GM12873 (cell line): Measurements from ENCODE around the gene DTX4.

Experiments used
- TF ChIP-seq, protein P1 (sequence below): IDR thresholded peaks from 2 replicates; pipeline ENCODE4 v1.5.1; 2012; ENCODE audit warnings: low read depth, mild to moderate bottlenecking, moderate library complexity, low read length, control low read depth; ENCODE audit not compliant: insufficient read depth; ENCODE audit errors: missing control alignments

Gene DTX4

GRCh38 chr11:59214141-59214893 is 42.4 kb downstream of the DTX4 start:
- TF ChIP-seq, protein P1, sequence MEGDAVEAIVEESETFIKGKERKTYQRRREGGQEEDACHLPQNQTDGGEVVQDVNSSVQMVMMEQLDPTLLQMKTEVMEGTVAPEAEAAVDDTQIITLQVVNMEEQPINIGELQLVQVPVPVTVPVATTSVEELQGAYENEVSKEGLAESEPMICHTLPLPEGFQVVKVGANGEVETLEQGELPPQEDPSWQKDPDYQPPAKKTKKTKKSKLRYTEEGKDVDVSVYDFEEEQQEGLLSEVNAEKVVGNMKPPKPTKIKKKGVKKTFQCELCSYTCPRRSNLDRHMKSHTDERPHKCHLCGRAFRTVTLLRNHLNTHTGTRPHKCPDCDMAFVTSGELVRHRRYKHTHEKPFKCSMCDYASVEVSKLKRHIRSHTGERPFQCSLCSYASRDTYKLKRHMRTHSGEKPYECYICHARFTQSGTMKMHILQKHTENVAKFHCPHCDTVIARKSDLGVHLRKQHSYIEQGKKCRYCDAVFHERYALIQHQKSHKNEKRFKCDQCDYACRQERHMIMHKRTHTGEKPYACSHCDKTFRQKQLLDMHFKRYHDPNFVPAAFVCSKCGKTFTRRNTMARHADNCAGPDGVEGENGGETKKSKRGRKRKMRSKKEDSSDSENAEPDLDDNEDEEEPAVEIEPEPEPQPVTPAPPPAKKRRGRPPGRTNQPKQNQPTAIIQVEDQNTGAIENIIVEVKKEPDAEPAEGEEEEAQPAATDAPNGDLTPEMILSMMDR = no peak

- TF ChIP-seq, protein P1 = no peak
Measured at GRCh38 chr11:59216641-59217564, 45.0 kb downstream of the DTX4 start.

DNA sequence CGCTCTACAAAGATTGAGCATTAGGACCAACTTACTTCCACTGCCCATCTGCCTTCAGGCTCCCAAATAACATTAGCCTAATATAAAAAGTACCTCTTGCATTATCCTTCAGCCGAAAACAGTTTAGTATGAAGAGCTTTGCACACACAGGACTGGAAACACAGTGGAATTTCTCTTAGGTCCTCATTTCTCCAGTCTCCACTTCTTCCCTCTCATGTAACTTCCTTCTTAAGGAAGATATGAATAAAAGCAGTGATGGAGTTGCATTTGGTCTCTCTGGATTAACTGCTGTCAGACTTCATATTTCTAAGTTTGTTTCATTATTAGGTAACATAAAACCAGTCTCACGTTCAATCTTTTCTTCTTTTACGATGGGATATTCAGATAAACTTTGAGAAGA is 46.4 kb downstream of the DTX4 start:
- TF ChIP-seq, protein P1 = no peak

GRCh38 chr11:59218893-59219292 is 47.0 kb downstream of the DTX4 start:
- TF ChIP-seq, protein P1 = no peak

DNA sequence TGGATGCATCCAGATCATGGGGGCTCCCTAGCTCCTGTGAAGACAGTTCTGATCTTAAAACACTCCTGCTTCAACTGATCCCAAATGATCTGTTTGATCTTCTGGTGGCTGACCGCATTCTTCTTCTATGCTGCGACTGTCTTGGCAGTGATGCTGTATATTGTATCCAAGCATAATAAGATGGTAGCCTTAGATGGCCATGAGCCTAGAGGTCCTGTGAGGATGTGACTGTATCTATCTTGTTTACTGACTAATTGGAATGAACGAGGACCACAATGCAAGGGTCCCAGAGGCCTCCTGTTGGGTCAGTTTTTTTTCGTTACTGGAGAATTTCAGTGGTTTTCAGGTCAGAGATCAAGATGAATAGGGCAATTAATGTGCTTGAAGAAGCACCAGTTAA is 47.9 kb downstream of the DTX4 start:
- TF ChIP-seq, protein P1 = no peak

- TF ChIP-seq, protein P1 = no peak
Measured at GRCh38 chr11:59221441-59221840, 49.5 kb downstream of the DTX4 start.

- TF ChIP-seq, protein P1 = no peak
Measured at GRCh38 chr11:59222464-59223060, 50.6 kb downstream of the DTX4 start.
